Epithelial cell of prostate (primary cell): ENCODE data around the gene IGF2.
"Not testable (repeated sequence)": the region's sequence is repeated elsewhere in the genome, so short reads cannot be mapped to it uniquely, and the experiment has no call there.

Source experiments
- DNase-seq: peaks from one replicate; pipeline ENCODE4 v3.0.0-alpha.2; 2011; ENCODE audit warnings: low read depth, low spot score
- H3K27ac ChIP-seq: fragments of 450-650 bp; 2 replicates; pipeline ENCODE4 v1.5.1; 2017; ENCODE audit warnings: mild to moderate bottlenecking

Gene IGF2

GRCh38 chr11:2128130-2128510 is 11.1 kb downstream of the IGF2 start:
- no peak for DNase-seq
- H3K27ac ChIP-seq = no peak overlapping the region

DNA sequence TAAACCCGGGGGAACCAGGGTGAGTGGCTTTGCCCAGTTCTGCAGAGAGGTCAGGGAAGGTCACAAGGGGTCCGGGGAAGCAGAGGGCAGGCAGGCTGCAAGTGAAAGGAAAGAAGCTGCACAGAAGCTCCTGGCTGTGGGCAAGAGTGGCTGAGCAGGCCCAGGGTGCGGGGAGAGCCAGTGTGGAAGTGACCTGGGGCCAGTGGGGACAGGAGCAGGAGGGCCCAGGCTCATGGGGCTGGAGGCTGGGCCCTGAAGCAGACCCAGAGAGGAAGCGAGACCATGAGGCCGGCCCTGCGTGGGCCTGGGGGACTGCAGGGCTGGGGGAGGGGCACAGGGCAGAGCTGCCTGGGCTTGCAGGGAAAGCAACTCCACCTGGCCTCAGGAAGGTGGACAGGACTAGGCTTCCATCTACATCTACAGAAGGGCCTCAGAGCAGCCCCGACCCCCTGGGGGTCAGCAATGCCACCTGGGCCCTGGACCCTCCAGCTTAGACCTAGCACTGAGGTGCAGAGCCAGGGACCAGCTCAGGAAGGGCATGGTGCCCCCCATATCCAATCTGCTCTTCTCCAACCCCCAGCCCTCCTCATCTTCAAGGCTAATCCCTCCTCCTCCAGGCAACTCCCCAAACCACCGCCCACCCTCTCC is 11.6 kb downstream of the IGF2 start:
- DNase-seq = no peak
- no peak overlapping the region for H3K27ac ChIP-seq

GRCh38 chr11:2126520-2127085 is 12.6 kb downstream of the IGF2 start:
- DNase-seq = no peak
- no peak overlapping the region for H3K27ac ChIP-seq

DNA sequence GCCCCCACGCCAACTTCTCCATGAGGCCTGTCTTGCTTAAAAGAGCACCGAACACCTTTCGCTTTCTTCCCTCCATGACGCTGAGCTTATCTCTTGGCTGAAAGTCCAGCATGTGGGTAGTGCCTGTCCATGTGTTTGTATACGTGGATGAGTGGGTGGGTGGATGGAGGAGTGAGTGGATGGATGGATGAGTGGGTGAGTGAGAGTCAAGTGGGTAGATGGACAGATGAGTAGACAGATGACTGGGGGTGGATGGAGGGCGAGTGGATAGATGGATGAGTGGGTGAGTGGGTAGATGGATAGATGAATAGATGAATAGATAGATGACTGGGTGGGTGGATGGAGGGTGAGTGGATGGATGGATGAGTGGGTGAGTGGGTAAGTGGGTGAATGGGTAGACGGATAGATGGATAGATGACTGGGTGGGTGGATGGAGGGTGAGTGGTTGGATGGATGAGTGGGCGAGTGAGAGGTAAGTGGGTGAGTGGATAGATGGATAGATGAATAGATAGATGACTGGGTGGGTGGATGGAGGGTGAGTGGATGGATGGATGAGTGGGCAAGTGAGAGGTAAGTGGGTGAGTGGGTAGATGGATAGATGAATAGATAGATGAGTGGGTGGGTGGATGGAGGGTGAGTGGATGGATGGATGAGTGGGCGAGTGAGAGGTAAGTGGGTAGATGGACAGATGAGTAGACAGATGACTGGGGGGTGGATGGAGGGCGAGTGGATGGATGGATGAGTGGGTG is 14.3 kb downstream of the IGF2 start:
- H3K27ac ChIP-seq, DNase-seq: not testable (repeated sequence)

DNA sequence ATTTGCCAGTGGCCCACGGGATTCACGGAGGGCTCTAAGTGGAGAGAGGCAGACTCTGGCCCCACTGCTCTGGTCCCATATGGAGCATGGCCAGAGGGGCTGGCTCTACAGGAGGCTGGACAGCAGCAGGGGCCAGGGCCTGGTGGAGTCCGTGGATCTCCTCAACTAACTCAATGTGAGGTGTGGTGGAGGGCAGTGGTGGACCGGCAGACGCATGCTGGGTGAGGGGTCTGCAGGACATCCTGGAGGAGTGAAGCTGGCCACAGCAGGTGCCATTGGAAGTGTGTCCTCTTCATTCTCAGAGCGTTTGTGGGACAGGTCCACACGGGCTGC is 15.6 kb downstream of the IGF2 start:
- no peak for DNase-seq
- H3K27ac ChIP-seq = no peak overlapping the region

DNA sequence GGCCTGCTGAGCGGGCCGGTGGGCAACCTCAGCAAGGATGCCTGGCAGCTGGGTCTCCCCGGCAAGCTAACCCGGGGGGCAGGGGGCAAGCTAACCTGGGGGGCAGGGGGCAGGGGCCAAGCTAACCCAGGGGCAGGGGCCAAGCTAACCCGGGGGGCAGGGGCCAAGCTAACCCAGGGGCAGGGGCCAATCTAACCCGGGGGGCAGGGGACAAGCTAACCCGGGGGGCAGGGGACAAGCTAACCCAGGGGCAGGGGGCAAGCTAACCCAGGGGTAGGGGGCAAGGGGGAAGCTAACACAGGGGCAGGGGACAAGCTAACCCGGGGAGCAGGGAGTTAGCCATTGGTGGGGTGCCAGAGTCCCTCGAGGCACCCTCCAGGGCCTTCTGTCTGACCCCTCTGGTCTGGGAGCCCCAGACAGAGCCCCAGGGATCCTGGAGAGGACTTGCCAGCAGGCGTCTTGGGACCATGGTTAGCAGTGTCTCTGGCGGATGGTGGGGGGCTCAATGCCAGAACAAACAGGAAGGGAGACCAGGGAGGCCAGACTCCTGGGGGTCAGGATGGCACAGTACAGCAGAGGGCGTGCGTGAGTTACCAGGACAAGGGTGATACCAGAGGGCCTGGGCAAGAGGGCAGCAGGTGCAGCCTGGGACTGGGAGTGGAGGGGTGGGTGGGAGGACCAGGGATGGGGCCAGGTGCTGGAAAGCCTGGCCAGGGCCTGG is 16.1 kb downstream of the IGF2 start:
- H3K27ac ChIP-seq = no peak overlapping the region
- no peak for DNase-seq

DNA sequence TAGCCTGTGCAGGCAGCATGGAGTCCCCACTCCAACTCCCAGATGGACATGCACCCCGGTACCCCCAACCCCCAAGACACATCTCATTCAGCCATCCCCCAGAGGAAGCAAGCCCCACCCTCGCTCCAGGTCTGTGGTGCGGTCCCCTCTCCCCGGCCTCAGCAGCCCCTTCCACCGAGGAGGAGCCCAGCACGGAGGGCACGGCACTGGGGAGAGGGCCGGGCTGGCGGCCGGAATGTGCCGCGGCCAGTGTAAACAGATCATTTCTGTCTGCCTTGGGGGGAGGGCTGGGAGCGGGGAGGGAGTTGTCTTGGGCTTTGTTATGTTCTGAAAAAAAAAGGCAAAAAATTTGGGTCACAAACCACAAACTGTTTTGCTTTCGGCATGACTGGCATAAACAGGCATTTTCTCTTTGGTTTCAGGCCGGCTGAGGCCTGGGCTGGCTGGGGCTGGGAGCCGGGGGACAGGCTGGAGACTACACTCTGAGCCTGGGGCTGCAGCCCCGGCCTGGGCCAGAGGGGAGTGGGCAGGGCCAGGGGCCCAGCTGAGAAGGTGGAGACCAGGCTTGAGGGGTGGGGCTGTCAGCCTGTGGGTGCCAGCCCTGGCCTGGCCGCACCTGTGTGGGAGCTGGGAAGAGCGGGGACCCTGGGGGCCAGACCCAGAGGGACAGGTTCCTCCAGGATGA is 16.8 kb downstream of the IGF2 start:
- no peak overlapping the region for H3K27ac ChIP-seq
- DNase-seq = no peak

DNA sequence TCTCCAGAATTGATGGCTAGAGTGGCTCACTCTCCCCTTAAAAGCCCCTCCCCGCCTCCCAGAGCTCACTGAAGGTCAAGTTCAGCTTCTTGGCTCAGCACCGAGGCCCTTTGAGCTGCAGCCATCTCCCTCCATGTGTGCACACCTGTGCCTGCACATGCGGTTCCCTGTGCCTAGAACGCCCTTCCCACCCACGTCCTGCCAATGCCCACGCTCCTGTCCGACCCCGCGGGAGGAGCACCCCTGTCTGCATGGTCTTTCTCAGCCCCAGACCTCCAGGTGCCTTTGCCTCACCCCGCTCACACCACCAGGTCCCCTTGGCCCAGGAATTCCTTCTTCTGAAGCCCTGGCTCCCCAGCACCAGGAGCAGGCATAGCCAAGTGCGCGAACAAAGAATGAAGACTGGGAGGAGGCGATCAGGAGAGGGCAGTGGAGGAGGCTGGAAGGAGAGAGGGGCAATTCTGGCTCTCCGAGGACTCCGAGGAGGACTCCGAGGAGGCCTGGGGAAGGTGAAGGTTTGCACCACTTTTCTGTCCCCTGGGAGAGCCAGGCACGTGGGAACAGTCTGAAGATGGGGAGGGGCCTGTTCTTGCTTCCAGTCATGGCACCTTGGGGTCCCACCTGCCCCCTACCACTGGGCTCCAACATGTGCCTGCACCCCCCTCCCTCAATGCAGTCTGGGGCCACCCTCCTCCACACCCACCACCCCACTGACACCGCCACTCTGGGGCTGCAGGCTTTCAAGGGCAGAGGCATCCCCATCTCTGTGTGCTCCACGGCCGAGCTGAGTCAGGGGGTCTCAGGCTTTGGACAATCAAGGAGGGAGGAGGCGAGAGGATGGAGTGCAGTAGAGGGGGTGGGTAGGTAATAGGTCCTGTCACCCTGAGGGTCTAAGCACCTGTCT is 17.7 kb downstream of the IGF2 start:
- DNase-seq = no peak
- H3K27ac ChIP-seq = no peak overlapping the region

DNA sequence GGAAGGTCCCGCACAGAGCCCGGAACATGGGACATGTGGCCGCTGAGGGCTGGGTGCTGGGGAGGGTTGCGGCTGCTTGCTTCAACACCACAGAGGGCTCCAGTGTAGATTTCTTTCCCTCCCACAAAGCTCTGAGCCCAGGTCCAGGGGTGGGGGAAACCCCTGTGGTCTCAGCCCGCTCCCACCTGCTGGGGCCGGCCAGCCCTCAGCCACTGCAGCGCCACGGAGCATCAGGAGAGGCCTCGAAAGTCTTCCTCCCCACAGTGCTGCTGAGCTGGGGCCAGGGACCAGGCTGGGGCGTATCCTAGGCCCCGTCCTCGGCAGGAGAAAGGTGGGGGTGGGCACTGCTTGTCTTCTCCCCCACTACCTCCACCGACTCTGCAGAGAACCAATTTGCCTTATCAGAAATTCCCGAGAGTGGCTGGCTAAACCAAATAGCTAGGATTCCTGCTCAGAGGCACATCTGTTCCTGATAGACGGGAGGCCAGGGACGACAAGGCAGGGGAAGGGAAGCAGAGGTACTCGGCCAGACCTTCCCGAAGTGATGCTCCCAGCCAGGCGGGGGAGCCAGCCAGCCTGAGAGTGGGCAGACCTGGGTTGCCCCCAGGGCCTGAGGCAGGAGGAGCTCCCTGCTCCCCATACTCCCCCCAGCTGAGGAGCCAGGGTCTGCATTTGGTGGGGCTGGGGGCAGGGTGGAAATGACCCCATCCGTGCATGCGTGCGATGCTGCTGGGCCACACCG is 18.7 kb downstream of the IGF2 start:
- no peak for DNase-seq
- no peak overlapping the region for H3K27ac ChIP-seq

GRCh38 chr11:2118677-2119076 is 20.5 kb downstream of the IGF2 start:
- no peak overlapping the region for H3K27ac ChIP-seq
- DNase-seq = no peak

DNA sequence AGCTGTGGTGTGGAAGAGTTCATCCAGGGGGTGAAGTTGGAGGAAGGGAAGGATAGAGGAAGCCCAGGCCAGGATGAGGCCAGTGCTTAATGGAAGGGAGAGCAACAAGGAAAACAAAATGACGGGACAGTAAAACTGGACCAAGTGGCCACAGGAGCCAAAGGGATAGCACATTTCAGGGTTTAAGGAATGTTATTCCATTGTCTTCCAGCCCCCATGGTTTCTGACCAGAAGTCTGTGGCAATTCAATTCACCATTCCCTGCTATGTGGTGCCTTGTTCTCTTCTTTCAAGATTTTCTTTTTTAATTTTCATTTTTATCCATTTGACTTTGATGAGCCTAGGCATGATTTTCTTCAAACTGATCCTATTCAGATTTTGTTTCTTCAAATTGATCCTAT is 22.5 kb downstream of the IGF2 start:
- no peak for DNase-seq
- no peak overlapping the region for H3K27ac ChIP-seq

DNA sequence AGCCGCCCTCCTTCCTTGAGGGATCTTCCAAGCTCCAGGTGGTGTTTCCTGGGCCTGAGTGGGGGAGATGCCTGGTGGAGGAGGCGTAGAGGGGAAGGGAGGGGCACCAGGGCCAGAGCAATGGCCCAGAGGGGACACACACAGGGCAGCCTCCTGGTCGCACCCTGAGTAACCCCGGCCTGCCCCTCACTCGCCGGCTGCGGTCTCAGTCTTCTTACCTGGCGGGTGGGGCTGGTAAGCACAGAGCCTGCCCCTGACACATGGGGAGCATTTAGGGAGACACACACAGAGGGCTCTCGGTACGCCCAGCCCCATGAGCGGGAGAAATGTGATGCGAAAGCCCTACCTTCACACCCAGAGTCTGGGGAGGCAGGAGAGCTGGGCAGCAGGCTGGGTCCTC is 23.9 kb downstream of the IGF2 start:
- H3K27ac ChIP-seq = no peak overlapping the region

GRCh38 chr11:2114430-2115241 is 24.6 kb downstream of the IGF2 start:
- no peak for DNase-seq
- H3K27ac ChIP-seq = no peak overlapping the region

More for the DNA sequence above, 23.9 kb downstream of the IGF2 start:
- no peak for DNase-seq

GRCh38 chr11:2113776-2114175 is 25.4 kb downstream of the IGF2 start:
- no peak for DNase-seq
- H3K27ac ChIP-seq = no peak overlapping the region

- H3K27ac ChIP-seq = no peak overlapping the region
- DNase-seq = no peak
Observed at GRCh38 chr11:2110521-2110920, 28.7 kb downstream of the IGF2 start.

DNA sequence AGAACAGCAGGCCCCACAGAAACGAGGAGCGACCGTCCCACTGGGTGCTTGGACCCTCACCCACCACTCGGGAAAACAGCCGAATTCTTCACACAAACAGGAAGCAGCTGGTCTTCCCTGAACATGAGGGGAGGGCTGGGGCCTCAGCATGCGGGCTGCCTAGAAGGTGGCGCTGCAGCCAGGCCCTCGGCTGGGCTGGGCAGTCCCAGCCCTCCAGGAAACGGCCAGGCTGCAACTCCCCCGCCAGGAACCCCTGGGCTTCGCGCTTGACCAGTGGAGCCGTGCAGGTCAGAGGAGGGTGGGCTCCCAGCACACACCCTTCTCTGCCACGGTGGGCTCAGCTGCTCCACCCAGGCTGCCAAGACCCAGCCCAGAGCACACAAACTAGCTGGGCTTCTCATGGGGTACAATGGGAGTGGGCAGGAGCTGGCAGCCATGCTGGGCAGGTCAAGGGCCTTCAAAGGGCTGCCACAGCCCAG is 29.6 kb downstream of the IGF2 start:
- no peak overlapping the region for H3K27ac ChIP-seq
- no peak for DNase-seq

DNA sequence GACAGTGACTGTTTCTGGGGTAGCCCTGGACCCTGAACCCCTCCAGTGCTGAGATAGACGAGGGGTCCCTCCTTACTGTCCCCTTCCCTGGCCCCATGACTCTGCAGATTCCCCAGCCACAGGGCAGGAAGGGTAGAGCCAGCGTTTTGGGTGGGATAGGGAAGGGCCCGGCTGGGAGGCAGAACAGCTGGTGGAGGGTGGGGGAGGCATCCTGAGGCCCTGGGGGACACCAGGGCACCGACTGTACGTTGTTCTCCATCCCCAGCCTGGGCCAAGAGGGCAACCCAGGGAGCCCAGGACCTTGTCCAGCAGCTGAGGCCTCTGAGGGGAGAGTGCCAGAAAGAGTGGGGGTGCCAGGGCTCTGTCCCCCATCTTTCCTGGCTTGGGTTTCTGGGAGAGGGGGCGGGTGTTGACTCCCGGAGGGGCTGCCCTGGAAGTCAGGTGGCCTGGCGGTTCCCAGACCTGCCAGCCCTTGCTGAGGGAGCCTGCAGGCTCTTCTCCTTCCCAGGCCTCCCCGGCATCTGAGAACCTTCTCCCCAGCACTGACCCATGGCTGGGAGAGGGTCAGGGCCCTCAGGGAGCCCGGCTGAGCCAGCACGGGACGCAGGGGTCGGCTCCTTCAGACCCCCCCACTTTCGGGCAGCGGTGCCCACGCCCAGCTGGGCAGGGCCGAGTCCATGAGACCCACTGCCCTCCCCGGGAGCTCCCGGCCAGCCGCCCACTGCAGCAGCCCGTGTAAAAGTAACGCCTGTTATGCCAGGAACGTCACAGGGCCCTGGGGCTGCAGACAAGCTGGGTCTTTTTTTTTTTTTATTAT is 30.3 kb downstream of the IGF2 start:
- no peak for DNase-seq
- H3K27ac ChIP-seq = no peak overlapping the region
